Vagina (tissue), 2 donors: ENCODE results near the gene NOL4L.

Source experiments
- CTCF ChIP-seq, 3 experiments: fragments of 450-650 bp in 2 of 3; fragments of 200-600 bp in 1 of 3; sonication (generic) in 1 of 3; IDR thresholded peaks; one replicate each; pipeline ENCODE4 v1.5.1; 2017 to 2019; ENCODE audit warnings: antibody characterized with exemption in 3 of 3, mild to moderate bottlenecking in 2 of 3, moderate library complexity in 2 of 3
- POLR2AphosphoS5 ChIP-seq, 2 donors: sonication (generic); formaldehyde crosslinking; IDR thresholded peaks; one replicate each; pipeline ENCODE4 v1.9.0; 2017; ENCODE audit warnings: antibody characterized with exemption in 2 of 2, mild to moderate bottlenecking in 2 of 2, low read depth in 1 of 2; ENCODE audit not compliant: insufficient read depth in 1 of 2

- no peak for TF ChIP-seq CTCF (IDR thresholded peaks at IDR 0.05)
- TF ChIP-seq POLR2AphosphoS5 (IDR thresholded peaks at IDR 0.05; ENCODE audit: insufficient read depth in 1 of 2, low read depth in 1 of 2), result no peak
These were observed 157.1 kb downstream of the NOL4L start for GRCh38 chr20:32427996-32428395.
